Lower lobe of right lung (tissue), 2 donors: ENCODE results near the gene DYNC1H1. TPM values are rescaled to one million over a fixed set of nuclear protein-coding genes. Genes with fewer than 3 reads are reported as not detected.

Source experiments
- ATAC-seq, 2 donors: fragments of 200-7000 bp; cut with Tn5 transposase; one replicate each; pipeline ENCODE4 v1.9.1; 2020 to 2022; ENCODE audit warnings: mild to moderate bottlenecking in 2 of 2, moderate library complexity in 2 of 2
- DNase-seq: peaks from one replicate; pipeline ENCODE4 v3.0.0-alpha.2; 2020
- H3K27ac ChIP-seq: fragments of 200-600 bp; one replicate; pipeline ENCODE4 v1.8.0; 2022
- H3K27me3 ChIP-seq: fragments of 200-600 bp; one replicate; pipeline ENCODE4 v1.8.0; 2022; ENCODE audit warnings: low read depth
- H3K36me3 ChIP-seq: fragments of 200-600 bp; one replicate; pipeline ENCODE4 v1.8.0; 2022; ENCODE audit warnings: mild to moderate bottlenecking
- H3K4me1 ChIP-seq: fragments of 200-600 bp; one replicate; pipeline ENCODE4 v1.8.0; 2022
- H3K4me3 ChIP-seq: fragments of 200-600 bp; one replicate; pipeline ENCODE4 v1.8.0; 2022; ENCODE audit warnings: mild to moderate bottlenecking
- H3K9me3 ChIP-seq: fragments of 200-600 bp; one replicate; pipeline ENCODE4 v1.8.0; 2022
- intact Hi-C: fragments of 100-400 bp; cut with DNase I; formaldehyde crosslinking; loops from one replicate; pipeline ENCODE4 v1.11.0; 2022
- total RNA-seq: library from RNA; stranded (reverse); fragmentation: NEBNext Ultra II Directional; extraction: Animal tissue kit (Norgen Biotek cat#: 25700); gene quantifications from one replicate; pipeline ENCODE4 v1.2.1, GENCODE V29; 2021
- TF ChIP-seq, protein P1 (sequence below): fragments of 200-600 bp; IDR thresholded peaks from one replicate; pipeline ENCODE4 v1.8.0; 2022; ENCODE audit warnings: antibody characterized with exemption, mild to moderate bottlenecking
- donor health status: DM: no; HTN: yes; CAD: no; lungs with severe emphysema.

Gene DYNC1H1
- total RNA-seq, 1 donor from 2014 or later, result 437 TPM

- H3K4me3 ChIP-seq, result no peak overlapping the region
- TF ChIP-seq, protein P1, sequence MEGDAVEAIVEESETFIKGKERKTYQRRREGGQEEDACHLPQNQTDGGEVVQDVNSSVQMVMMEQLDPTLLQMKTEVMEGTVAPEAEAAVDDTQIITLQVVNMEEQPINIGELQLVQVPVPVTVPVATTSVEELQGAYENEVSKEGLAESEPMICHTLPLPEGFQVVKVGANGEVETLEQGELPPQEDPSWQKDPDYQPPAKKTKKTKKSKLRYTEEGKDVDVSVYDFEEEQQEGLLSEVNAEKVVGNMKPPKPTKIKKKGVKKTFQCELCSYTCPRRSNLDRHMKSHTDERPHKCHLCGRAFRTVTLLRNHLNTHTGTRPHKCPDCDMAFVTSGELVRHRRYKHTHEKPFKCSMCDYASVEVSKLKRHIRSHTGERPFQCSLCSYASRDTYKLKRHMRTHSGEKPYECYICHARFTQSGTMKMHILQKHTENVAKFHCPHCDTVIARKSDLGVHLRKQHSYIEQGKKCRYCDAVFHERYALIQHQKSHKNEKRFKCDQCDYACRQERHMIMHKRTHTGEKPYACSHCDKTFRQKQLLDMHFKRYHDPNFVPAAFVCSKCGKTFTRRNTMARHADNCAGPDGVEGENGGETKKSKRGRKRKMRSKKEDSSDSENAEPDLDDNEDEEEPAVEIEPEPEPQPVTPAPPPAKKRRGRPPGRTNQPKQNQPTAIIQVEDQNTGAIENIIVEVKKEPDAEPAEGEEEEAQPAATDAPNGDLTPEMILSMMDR, result no peak
- ATAC-seq, result no peak
These were observed 13.7 kb upstream of the DYNC1H1 start for GRCh38 chr14:101950516-101951215.

GRCh38 chr14:101953151-101953550, 11.2 kb upstream of the DYNC1H1 start:
- peaks cover 15% of the 10 kb centered on the region for H3K4me1 ChIP-seq
- no peaks in the 10 kb centered on the region for H3K27me3 ChIP-seq
- H3K27ac ChIP-seq, result no peak overlapping the region
- intact Hi-C loops, result no loop called here
- H3K9me3 ChIP-seq, result no peaks in the 10 kb centered on the region
- DNase-seq (peak; percentile 14), ATAC-seq (no peak)
- TF ChIP-seq, protein P1, result no peak
- H3K36me3 ChIP-seq, result no peaks in the 10 kb centered on the region
- H3K4me3 ChIP-seq, result no peak overlapping the region

More at GRCh38 chr14:101950516-101951215, 13.7 kb upstream of the DYNC1H1 start:
- Histone ChIP-seq H3K27me3 (no peaks in the 10 kb centered on the region), H3K36me3 (no peaks in the 10 kb centered on the region), H3K4me1 (peaks cover 22% of the 10 kb centered on the region), H3K27ac (no peak overlapping the region), H3K9me3 (no peaks in the 10 kb centered on the region)
- intact Hi-C loops, result no loop called here
- peak; percentile 26 for DNase-seq

DNA sequence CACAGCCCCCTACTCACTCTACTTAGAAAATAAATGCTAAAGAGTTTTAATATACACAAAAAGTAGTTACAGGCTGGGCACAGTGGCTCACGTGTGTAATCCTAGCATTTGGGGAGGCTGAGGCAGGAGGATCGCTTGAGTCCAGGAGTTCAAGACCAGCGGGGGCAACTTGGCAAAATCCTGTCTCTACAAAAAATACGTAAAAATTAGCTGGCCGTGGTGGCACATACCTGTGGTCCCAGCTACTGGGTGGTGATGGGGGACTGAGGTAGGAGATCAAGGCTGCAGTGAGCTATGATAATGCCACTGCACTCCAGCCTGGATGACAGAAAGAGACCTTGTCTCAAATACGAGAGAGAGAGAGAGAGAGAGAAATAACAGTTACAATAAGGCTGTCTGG, 9.9 kb upstream of the DYNC1H1 start:
- H3K27ac ChIP-seq, result no peak overlapping the region
- H3K36me3 ChIP-seq, result no peaks in the 10 kb centered on the region
- ATAC-seq, result no peak
- peaks cover 7% of the 10 kb centered on the region for H3K4me1 ChIP-seq
- peak; percentile 10 for DNase-seq
- no peaks in the 10 kb centered on the region for H3K27me3 ChIP-seq
- H3K9me3 ChIP-seq, result no peaks in the 10 kb centered on the region
- intact Hi-C loops, result no loop called here
- TF ChIP-seq, protein P1, result no peak
- no peak overlapping the region for H3K4me3 ChIP-seq

DNA sequence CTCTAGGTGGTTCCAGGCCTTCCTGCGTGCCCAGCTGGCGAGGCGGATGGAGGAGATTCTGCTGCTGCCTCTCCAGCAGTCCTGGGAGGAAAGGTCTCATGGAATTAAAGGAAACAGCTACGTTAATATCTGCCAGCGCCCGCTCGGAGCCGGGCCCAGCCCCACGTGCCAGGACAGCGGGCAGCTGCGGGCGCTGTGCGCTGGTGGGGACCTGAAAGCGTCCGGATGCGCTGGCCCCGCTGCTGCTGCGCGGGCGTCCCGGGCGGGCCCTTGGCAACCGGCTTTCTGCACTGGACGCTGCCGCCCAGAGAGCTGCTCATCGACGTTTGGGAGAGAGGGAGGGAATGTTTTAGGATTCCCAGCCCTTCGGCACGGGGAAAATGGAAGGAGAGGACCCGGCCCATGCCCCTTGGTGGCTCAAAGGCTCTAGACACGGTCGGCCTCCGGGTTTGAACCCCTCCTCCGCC, 8.6 kb upstream of the DYNC1H1 start:
- DNase-seq, result peak; percentile 35
- Histone ChIP-seq H3K4me3 (no peak overlapping the region), H3K4me1 (no peaks in the 10 kb centered on the region), H3K9me3 (no peaks in the 10 kb centered on the region), H3K27ac (no peak overlapping the region), H3K27me3 (no peaks in the 10 kb centered on the region), H3K36me3 (no peaks in the 10 kb centered on the region)
- intact Hi-C loops, result no loop called here
- TF ChIP-seq, protein P1, result no peak
- ATAC-seq, result no peak

DNA sequence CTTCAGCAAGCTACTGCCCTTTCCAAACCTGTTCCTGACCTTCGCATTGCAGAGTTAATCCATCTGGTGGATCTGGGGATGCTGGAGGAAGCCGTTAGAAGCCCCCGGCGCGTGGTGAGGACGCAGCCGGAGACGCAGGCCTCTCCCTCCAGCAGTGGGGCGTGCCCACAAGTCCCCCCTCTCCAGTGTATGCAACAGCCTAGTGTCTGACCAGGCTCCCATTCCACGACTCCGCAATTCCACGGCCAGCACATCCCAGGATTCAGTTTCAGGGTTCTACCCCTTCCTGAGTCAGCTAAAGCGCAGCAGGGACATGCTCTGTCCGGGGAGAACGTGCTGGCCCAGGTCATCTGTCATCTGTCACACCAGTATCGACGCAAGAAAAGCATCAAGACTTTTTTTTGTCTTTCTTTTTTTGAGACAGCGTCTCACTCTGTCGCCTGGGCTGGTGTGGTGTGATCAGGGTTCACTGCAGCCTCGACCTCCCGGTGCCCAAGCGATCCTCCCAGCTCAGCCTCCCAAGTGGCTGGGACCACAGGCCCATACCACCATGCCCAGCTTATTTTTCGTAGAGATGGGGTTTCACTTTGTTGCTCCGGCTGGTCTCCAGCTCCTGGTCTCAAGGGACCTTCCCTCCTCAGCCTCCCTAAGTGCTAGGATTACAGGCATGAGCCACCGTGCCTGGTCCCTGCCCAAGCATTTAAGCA, 8.0 kb upstream of the DYNC1H1 start:
- no peak overlapping the region for H3K4me3 ChIP-seq
- DNase-seq (peak; percentile 22), ATAC-seq (no peak)
- H3K9me3 ChIP-seq, result no peaks in the 10 kb centered on the region
- H3K36me3 ChIP-seq, result no peaks in the 10 kb centered on the region
- H3K27me3 ChIP-seq, result no peaks in the 10 kb centered on the region
- H3K27ac ChIP-seq, result no peak overlapping the region
- peaks cover 3% of the 10 kb centered on the region for H3K4me1 ChIP-seq
- TF ChIP-seq, protein P1, result no peak
- intact Hi-C loops, result no loop called here
